ENCODE results near the gene ASCC3. TPM values are rescaled to one million over a fixed set of nuclear protein-coding genes. Genes with fewer than 3 reads are reported as not detected.

ASCC3 gene
- total RNA-seq, 4 donors from 2014 or later, result 18.1 to 26.3 (median 22.5) TPM

DNA sequence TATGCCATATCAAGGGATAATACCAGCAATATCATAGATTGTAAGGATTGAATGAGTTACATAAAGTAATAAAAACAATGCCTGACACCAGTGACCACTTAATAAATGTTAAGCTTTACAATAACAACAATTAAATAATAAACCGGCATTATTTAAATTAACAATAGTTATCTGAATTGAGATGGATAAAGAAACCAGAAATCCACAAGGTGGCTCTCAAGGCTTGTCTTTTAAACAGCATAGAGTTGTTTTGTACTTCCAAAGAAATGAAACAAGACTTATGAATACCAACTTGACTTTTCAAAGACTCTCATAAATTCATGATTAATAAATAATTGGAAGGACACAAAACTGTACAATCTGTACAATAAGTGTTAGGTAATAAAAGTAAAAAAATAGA is 203.1 kb downstream of the ASCC3 start:
- TF ChIP-seq, protein P1, sequence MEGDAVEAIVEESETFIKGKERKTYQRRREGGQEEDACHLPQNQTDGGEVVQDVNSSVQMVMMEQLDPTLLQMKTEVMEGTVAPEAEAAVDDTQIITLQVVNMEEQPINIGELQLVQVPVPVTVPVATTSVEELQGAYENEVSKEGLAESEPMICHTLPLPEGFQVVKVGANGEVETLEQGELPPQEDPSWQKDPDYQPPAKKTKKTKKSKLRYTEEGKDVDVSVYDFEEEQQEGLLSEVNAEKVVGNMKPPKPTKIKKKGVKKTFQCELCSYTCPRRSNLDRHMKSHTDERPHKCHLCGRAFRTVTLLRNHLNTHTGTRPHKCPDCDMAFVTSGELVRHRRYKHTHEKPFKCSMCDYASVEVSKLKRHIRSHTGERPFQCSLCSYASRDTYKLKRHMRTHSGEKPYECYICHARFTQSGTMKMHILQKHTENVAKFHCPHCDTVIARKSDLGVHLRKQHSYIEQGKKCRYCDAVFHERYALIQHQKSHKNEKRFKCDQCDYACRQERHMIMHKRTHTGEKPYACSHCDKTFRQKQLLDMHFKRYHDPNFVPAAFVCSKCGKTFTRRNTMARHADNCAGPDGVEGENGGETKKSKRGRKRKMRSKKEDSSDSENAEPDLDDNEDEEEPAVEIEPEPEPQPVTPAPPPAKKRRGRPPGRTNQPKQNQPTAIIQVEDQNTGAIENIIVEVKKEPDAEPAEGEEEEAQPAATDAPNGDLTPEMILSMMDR (IDR thresholded peaks at IDR 0.05; ENCODE audit: low read depth), result no peak

- TF ChIP-seq, protein P1 (IDR thresholded peaks at IDR 0.05; ENCODE audit: low read depth), result no peak
These were observed 203.9 kb downstream of the ASCC3 start for GRCh38 chr6:100677240-100677639.

DNA sequence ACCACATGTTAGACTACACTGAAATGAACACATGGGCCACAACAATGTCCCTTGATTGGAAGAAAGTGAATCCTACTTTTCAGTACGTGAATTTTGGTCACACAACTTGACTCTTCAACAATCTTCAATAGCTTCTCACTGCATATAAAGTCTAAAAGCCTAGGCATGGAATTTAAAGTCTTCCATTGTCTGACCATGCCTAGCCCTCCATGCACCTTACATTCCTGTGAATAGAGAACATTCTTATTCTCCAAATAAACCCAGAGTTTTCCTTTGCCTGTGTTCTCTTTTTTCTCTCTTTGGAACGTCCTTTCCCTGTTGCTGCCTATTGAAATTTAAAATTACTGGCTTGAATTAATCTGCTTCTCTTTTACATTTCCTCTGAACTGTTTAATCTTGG is 207.5 kb downstream of the ASCC3 start:
- TF ChIP-seq, protein P1 (IDR thresholded peaks at IDR 0.05; ENCODE audit: low read depth), result no peak

GRCh38 chr6:100671740-100672139 is 209.4 kb downstream of the ASCC3 start:
- TF ChIP-seq, protein P1 (IDR thresholded peaks at IDR 0.05; ENCODE audit: low read depth), result no peak

DNA sequence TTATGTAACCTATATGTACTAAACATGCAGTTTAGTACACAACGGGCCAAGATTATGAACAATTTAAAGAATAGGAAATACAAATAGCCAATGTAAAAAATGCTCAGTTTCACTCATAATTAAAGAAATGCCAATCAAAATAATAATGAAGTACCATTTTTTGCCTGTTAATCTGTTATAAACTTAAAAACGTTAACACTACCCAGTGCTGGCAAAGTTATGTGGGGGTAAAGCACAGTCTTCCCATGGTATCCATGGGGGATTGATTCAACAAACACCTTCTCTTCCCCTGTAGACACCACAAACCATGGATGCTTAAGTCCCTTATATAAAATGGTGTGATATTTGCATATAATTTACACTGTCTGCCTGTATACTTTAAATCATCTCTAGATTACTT is 211.1 kb downstream of the ASCC3 start:
- TF ChIP-seq, protein P1 (IDR thresholded peaks at IDR 0.05; ENCODE audit: low read depth), result no peak

DNA sequence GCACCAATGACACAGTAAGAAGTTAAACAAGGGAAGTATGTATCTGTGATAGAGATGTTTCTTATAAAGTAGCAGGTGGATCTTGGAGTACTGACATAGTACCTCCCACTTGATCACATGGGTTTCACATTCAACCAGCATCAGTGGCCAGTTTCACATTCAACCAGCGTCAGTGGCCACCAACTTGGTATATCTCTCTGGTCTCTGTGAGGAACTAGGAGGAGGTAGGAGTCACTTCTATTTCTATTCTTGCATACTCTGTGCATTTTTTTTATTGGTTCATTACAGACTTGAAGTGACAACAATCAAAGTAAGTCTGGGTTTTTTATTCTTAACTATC is 216.1 kb downstream of the ASCC3 start:
- TF ChIP-seq, protein P1 (IDR thresholded peaks at IDR 0.05; ENCODE audit: low read depth), result no peak

DNA sequence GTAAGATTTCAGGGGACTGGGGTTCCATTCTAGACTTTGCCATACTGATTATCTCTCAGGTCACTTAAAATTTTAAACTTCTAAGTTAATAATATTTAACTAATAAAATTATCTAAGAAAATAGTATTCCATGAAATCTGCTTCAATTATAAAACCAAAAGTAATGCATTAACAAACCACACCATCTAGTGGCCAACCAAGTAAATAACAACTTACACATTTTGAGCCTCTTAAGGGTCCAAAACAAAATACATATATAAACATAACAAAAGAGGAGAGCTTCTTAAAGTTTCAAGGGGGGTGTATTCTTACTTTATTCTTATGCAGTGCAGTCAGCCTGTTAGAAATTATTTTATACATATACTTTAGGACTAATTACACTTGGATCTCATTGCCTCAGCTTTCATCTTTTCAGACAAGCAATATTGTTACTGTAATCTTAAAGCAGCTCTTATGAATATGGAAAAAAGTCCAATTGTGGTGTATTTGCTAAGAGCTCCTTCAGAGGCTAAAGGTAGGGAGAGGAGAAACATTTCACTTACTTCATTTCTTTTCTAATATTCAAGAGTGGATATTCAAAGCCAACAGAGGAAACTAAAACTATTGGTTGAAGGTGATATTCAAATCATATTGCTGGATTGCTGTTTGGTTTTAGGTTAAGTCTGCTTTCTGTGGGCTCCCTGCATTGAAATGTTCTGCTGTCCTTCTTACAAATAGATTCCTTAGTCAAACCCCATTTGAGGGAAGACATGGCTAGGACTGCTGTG is 216.7 kb downstream of the ASCC3 start:
- TF ChIP-seq, protein P1 (IDR thresholded peaks at IDR 0.05; ENCODE audit: low read depth), result no peak
